Body of pancreas (tissue), 4 donors: ENCODE data around the gene ETFA. TPM values are rescaled to one million over a fixed set of nuclear protein-coding genes. Genes with fewer than 3 reads are reported as not detected.

Experiments
- ATAC-seq: fragments of 150-250 bp; one replicate; pipeline ENCODE4 v1.9.1; 2016
- DNase-seq, 4 donors: peaks; one replicate each; pipeline ENCODE4 v3.0.0-alpha.2; 2019
- H3K27ac ChIP-seq, 4 donors: fragments of 200-600 bp; sonication (generic); 1 replicate in 3 of 4; 2 replicates in 1 of 4; pipeline versions ENCODE4 v1.5.1 to v1.6.1; 2016 to 2019; ENCODE audit warnings: mild to moderate bottlenecking in 1 of 4, mixed read lengths in 1 of 4, moderate library complexity in 1 of 4
- H3K27me3 ChIP-seq, 2 donors: fragments of 200-600 bp; sonication (generic); one replicate each; pipeline ENCODE4 v1.6.0; 2016; ENCODE audit warnings: mild to moderate bottlenecking in 1 of 2
- H3K36me3 ChIP-seq, 2 donors: fragments of 200-600 bp; sonication (generic); replicated peaks in 1 of 2; 2 replicates each; pipeline ENCODE4 v1.5.1; 2016; ENCODE audit warnings: low read depth in 2 of 2; ENCODE audit not compliant: insufficient read depth in 1 of 2
- H3K4me1 ChIP-seq: fragments of 200-600 bp; sonication (generic); one replicate; pipeline ENCODE4 v1.6.0; 2016
- H3K4me3 ChIP-seq, 2 donors: fragments of 200-600 bp; sonication (generic); 1 replicate in 1 of 2; 2 replicates in 1 of 2; pipeline ENCODE4 v1.5.1; 2016 to 2019
- H3K9me3 ChIP-seq, 3 donors: fragments of 200-600 bp; sonication (generic); 1 replicate in 2 of 3; 2 replicates in 1 of 3; pipeline ENCODE4 v1.5.1; 2016
- POLR2A ChIP-seq, 3 donors: fragments of 450-650 bp; IDR thresholded peaks; one replicate each; pipeline ENCODE4 v1.6.1; 2016; ENCODE audit warnings: antibody characterized with exemption in 3 of 3, mild to moderate bottlenecking in 2 of 3
- WGBS, 2 donors: methylation state at CpG; one replicate each; pipeline ENCODE4 v1.1.5; 2017; 5-methylcytosine and 5-hydroxymethylcytosine counted together
- intact Hi-C: fragments of 100-400 bp; cut with DNase I; formaldehyde crosslinking; loops from one replicate; pipeline ENCODE4 v1.15.1; 2023
- total RNA-seq, 2 donors: library from RNA; depleted of rRNA; stranded (reverse); fragments of >200 nt; gene quantifications; one replicate each; pipeline ENCODE4 v1.1.0, GENCODE V29; 2016
- TF ChIP-seq, protein P1 (sequence below), 7 experiments: fragments of 450-650 bp in 4 of 7; fragments of 200-600 bp in 3 of 7; sonication (generic) in 3 of 7; IDR thresholded peaks; one replicate each; pipeline ENCODE4 v1.5.1; 2016 to 2019; ENCODE audit warnings: antibody characterized with exemption in 7 of 7

ETFA gene
- total RNA-seq, 2 donors from 2014 or later = 38.6 to 62.8 TPM

DNA sequence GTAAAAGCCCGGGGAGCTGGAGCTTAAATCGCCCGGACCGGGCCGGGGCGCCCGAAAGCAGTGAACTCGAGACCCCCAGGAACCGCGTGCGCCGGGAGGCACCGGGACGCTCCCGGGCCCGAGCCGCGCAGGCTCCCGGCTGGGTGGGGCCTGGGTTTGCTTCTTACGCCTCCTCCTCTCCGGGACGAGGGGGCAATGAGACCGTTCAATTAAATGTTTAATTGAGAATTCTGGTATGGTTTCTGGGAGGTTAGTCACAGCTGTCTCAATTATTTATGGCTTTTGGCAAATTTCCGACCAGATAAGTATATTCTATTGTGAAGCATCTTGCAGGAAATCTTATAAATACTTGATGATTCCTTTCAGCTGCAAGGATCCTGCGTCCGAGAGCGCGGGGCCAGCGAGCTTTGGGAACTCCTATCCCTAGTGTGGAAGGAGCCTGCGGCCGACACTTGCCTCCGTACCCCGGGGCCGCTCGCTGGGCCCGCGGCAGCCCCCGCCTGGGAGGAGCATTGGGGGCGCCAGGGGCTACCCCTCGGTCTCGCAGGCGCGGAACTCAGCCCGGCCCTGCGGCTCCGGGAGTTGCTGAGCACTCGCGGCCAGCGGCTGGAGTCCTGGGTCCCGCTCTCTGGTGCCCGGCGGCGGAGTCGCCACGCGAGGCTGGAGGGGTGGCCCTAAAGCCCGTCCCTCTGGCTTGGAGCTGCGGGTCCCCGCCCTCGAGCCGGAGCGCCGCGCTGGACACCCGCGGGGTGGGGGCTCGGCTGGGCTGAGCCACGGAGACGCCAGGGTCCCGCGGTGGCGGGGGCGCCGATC lies 35.6 kb upstream of the ETFA start:
- 29 to 46% methylated on average over 28 to 64 of the region's 74 CpGs for WGBS, 2 donors
- DNase-seq (no peak), ATAC-seq (peak; percentile 14)
- intact Hi-C loops = no loop called here
- no peak overlapping the region for H3K27ac ChIP-seq
- peaks cover 28% of the 10 kb centered on the region for H3K4me1 ChIP-seq
- H3K4me3 ChIP-seq = peak overlapping the region; percentile 16 to 32
- no peak for TF ChIP-seq POLR2A (IDR thresholded peaks at IDR 0.05)
- TF ChIP-seq, protein P1, sequence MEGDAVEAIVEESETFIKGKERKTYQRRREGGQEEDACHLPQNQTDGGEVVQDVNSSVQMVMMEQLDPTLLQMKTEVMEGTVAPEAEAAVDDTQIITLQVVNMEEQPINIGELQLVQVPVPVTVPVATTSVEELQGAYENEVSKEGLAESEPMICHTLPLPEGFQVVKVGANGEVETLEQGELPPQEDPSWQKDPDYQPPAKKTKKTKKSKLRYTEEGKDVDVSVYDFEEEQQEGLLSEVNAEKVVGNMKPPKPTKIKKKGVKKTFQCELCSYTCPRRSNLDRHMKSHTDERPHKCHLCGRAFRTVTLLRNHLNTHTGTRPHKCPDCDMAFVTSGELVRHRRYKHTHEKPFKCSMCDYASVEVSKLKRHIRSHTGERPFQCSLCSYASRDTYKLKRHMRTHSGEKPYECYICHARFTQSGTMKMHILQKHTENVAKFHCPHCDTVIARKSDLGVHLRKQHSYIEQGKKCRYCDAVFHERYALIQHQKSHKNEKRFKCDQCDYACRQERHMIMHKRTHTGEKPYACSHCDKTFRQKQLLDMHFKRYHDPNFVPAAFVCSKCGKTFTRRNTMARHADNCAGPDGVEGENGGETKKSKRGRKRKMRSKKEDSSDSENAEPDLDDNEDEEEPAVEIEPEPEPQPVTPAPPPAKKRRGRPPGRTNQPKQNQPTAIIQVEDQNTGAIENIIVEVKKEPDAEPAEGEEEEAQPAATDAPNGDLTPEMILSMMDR (IDR thresholded peaks at IDR 0.05) = no peak
- no peaks in the 10 kb centered on the region for H3K36me3 ChIP-seq
- H3K9me3 ChIP-seq = no peaks in the 10 kb centered on the region
- H3K27me3 ChIP-seq = peaks cover 9 to 52% of the 10 kb centered on the region in 2 donors

DNA sequence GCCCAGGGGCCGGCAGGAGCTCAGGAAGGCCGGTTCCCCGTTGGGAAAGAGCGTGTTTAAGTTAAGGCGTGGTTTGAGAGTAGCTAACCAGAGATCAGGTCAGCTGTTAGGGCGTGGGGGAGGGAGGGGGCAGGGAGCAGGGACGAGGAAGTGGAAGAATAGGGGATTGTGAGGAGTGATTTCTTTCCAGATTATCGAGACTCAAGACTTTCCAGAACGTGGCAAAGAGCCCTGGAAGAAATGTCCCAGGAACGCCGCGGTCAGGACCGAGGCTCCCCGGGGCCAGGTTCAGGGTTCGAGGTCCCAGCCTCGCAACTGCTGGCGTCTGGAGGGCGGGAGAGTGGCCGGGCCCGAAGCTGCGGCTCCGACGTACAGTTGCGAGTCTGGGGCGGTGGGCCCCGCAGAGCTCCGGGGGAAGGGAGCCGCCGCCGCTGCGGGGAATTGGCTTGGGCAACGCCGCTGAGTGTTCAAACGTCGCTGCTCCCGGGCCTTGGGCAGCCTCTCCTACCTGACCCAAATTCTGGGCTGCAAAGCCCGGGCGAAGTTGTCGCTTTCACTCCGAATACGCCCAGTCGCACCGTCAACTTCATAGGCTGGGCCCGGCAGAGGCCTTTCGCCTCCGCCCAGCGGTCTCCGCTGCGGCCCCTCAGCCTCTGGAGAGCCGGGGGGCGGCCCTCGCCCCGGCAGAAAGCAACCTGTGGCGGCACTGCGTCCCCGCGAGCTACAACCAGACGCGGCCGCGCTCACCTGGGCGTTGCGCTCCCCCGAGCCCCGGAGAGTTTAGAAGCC lies 34.8 kb upstream of the ETFA start:
- intact Hi-C loops = no loop called here
- DNase-seq (peak; percentile 16 to 45 (median 32)), ATAC-seq (peak; percentile 58)
- no peaks in the 10 kb centered on the region for H3K9me3 ChIP-seq
- no peaks in the 10 kb centered on the region for H3K36me3 ChIP-seq
- peaks cover 36% of the 10 kb centered on the region for H3K4me1 ChIP-seq
- WGBS, 2 donors = 3 to 9% methylated on average over 25 to 65 of the region's 65 CpGs
- TF ChIP-seq POLR2A (IDR thresholded peaks at IDR 0.05) = no peak
- TF ChIP-seq, protein P1 (IDR thresholded peaks at IDR 0.05) = no peak
- H3K27me3 ChIP-seq = peaks cover 9 to 55% of the 10 kb centered on the region in 2 donors
- peak overlapping the region; percentile 16 to 32 for H3K4me3 ChIP-seq
- H3K27ac ChIP-seq = no peak overlapping the region

DNA sequence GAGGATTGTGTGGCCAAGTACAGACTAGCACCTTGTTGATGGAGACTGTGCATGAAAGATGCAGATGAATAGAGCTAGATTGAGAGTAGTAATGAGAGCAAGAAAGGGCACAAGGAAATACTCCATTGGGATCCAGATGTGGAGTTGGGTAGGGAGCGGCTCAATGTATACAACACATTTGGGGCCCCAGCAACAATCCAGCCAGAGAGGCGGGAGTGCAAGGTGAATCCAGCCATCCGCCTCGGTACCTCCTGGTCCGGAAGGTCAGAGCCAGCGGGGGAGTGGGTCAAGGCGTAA lies 34.3 kb upstream of the ETFA start:
- 25 to 51% methylated on average over 7 of the region's 7 CpGs for WGBS, 2 donors
- intact Hi-C loops = no loop called here
- Histone ChIP-seq H3K27me3 (peaks cover 9 to 60% of the 10 kb centered on the region in 2 donors), H3K36me3 (no peaks in the 10 kb centered on the region), H3K27ac (no peak overlapping the region), H3K4me3 (no peak overlapping the region), H3K9me3 (no peaks in the 10 kb centered on the region), H3K4me1 (peaks cover 41% of the 10 kb centered on the region)
- no peak for ATAC-seq
- no peak for DNase-seq
- TF ChIP-seq, protein P1 (IDR thresholded peaks at IDR 0.05) = no peak
- TF ChIP-seq POLR2A (IDR thresholded peaks at IDR 0.05) = no peak

DNA sequence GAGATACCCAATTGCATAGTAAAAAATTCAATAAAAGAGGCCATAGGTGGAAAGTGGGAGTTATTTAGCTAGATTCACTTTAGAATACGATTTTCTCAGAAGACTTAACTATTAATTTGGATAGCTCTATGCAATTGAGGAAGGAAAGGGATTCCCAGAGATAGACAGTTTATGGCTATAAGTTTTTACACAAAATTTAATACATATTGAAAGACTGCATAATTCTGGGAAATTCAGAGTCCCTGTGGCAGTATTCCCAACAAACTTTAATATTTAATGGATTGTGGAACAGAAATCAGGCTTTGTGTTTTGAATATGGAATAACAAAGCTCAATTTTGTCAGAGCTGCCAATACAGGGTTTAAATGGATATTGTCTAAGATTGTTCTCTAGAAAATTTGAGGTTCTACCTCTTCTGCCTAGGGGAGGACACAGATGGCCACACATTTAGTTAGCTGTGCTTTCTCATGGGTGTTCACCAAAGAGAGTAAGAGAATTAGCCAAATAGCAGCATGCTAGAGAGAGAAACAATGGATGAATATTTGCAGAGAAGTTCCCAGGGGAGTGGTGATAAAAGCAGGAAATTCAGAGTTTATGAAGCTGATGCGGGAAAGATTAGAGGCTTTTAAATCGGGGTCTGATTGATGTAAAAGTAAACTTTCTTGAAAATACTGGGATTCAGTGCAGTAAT lies 33.8 kb upstream of the ETFA start:
- no peak overlapping the region for H3K4me3 ChIP-seq
- ATAC-seq = no peak

More for the DNA sequence above, 33.8 kb upstream of the ETFA start:
- DNase-seq = no peak
- WGBS, 2 donors = 40 to 43% methylated on average over 3 of the region's 3 CpGs
- H3K27ac ChIP-seq = no peak overlapping the region
- H3K36me3 ChIP-seq = no peaks in the 10 kb centered on the region
- no peak for TF ChIP-seq POLR2A (IDR thresholded peaks at IDR 0.05)
- TF ChIP-seq, protein P1 (IDR thresholded peaks at IDR 0.05) = no peak
- peaks cover 9 to 65% of the 10 kb centered on the region in 2 donors for H3K27me3 ChIP-seq
- intact Hi-C loops = no loop called here
- H3K9me3 ChIP-seq = no peaks in the 10 kb centered on the region
- peaks cover 46% of the 10 kb centered on the region for H3K4me1 ChIP-seq
